PC-9 (cell line): Measurements from ENCODE around the gene BHLHA15.

Experiments
- EZH2 ChIP-seq: fragments of 200-600 bp; sonication (generic); IDR thresholded peaks from 2 replicates; pipeline ENCODE4 v1.8.0; 2017; ENCODE audit warnings: antibody characterized with exemption, low read depth
- TF ChIP-seq, protein P1 (sequence below): fragments of 200-600 bp; sonication (generic); conservative IDR thresholded peaks from 2 replicates; pipeline ENCODE4 v1.6.1; 2017; ENCODE audit warnings: mixed run types, antibody characterized with exemption, mild to moderate bottlenecking, moderate library complexity

DNA sequence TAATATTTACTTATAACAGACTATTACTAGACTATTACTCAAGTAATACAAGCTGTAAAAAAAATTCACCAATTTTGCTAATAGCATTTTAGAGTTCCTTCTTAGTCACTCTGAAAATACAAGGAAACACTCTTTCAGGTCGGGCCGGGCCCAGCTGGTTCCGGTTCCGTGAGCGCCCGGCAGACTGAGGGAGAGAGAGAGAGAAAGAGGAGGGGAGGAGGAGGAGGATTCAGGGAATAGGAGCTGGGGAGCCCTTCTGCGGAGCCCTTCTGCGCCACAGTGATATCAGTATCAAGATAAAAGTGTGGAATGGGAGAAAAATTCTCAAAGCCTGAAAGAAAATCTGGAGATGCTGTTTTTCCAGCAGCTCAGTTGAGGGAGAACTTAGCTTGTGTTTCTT lies 30.5 kb upstream of the BHLHA15 start:
- TF ChIP-seq, protein P1, sequence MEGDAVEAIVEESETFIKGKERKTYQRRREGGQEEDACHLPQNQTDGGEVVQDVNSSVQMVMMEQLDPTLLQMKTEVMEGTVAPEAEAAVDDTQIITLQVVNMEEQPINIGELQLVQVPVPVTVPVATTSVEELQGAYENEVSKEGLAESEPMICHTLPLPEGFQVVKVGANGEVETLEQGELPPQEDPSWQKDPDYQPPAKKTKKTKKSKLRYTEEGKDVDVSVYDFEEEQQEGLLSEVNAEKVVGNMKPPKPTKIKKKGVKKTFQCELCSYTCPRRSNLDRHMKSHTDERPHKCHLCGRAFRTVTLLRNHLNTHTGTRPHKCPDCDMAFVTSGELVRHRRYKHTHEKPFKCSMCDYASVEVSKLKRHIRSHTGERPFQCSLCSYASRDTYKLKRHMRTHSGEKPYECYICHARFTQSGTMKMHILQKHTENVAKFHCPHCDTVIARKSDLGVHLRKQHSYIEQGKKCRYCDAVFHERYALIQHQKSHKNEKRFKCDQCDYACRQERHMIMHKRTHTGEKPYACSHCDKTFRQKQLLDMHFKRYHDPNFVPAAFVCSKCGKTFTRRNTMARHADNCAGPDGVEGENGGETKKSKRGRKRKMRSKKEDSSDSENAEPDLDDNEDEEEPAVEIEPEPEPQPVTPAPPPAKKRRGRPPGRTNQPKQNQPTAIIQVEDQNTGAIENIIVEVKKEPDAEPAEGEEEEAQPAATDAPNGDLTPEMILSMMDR: no peak
- no peak for TF ChIP-seq EZH2
